B cell (primary cell): ENCODE measurements around the gene C6orf47. TPM values are rescaled to one million over a fixed set of nuclear protein-coding genes. Genes with fewer than 3 reads are reported as not detected.

Source experiments
- ATAC-seq: fragments of 200-7000 bp; cut with Tn5 transposase; one replicate; pipeline ENCODE4 v1.10.0; 2021; ENCODE audit warnings: low read depth, mild to moderate bottlenecking, moderate number of reproducible peaks, moderate library complexity
- CTCF ChIA-PET: fragments of 350-600 bp; sonication (Branson Sonifier 250); formaldehyde crosslinking; loops from one replicate; lab custom pipeline; 2021; ENCODE audit warnings: antibody characterized with exemption, inconsistent platforms; lab: Charles Lee
- POLR2A ChIA-PET: fragments of 350-600 bp; sonication (Branson Sonifier 250); formaldehyde crosslinking; loops from one replicate; lab custom pipeline; 2021; ENCODE audit warnings: antibody characterized with exemption; lab: Charles Lee
- DNase-seq: peaks from one replicate; pipeline ENCODE4 v3.0.0; 2013
- H2AFZ ChIP-seq: 2 replicates; pipeline ENCODE4 v1.6.1; 2012; ENCODE audit warnings: mild to moderate bottlenecking, low read depth, low read length; ENCODE audit not compliant: insufficient read depth, poor library complexity, severe bottlenecking
- H3K27ac ChIP-seq, 2 donors: 1 replicate in 1 of 2; 2 replicates in 1 of 2; pipeline ENCODE4 v1.5.1; 2012 to 2013; ENCODE audit warnings: low read length in 2 of 2, mild to moderate bottlenecking in 2 of 2, moderate library complexity in 1 of 2
- H3K27me3 ChIP-seq, 4 experiments: fragments of 200-600 bp in 1 of 4; sonication (generic) in 1 of 4; replicated peaks in 1 of 4; 1 replicate in 2 of 4; 2 replicates in 2 of 4; pipeline versions ENCODE4 v1.6.1 to v1.7.0; 2013 to 2016; ENCODE audit warnings: low read length in 3 of 4, mild to moderate bottlenecking in 2 of 4, mixed read lengths in 1 of 4, moderate library complexity in 1 of 4; ENCODE audit not compliant: insufficient read depth in 4 of 4, control insufficient read depth in 3 of 4; ENCODE audit errors: control extremely low read depth in 1 of 4
- H3K36me3 ChIP-seq, 2 experiments: replicated peaks in 1 of 2; 1 replicate in 1 of 2; 2 replicates in 1 of 2; pipeline versions ENCODE4 v1.6.1 to v1.7.1; 2013; ENCODE audit warnings: low read length in 1 of 2; ENCODE audit not compliant: insufficient read depth in 2 of 2, control insufficient read depth in 1 of 2; ENCODE audit errors: control extremely low read depth in 1 of 2, extremely low read depth in 1 of 2
- H3K4me1 ChIP-seq, 2 donors: fragments of 200-600 bp in 1 of 2; sonication (generic) in 1 of 2; 1 replicate in 1 of 2; 2 replicates in 1 of 2; pipeline versions ENCODE4 v1.5.1 to v1.6.1; 2013 to 2017; ENCODE audit warnings: low read length in 2 of 2; ENCODE audit not compliant: control insufficient read depth in 2 of 2, insufficient read depth in 2 of 2
- H3K4me2 ChIP-seq: replicated peaks from 2 replicates; pipeline ENCODE3; 2012; ENCODE audit warnings: mild to moderate bottlenecking, low read depth, low read length; ENCODE audit not compliant: poor library complexity, severe bottlenecking
- H3K4me3 ChIP-seq, 5 experiments: fragments of 200-600 bp in 1 of 5; sonication (generic) in 1 of 5; 1 replicate in 3 of 5; 2 replicates in 2 of 5; pipeline versions ENCODE4 v1.5.1 to v1.7.0; 2011 to 2016; ENCODE audit warnings: low read length in 4 of 5, mild to moderate bottlenecking in 4 of 5, low read depth in 2 of 5, control low read depth in 1 of 5, moderate library complexity in 1 of 5; ENCODE audit not compliant: insufficient read depth in 1 of 5; ENCODE audit errors: control extremely low read depth in 1 of 5, extremely low read depth in 1 of 5
- H3K79me2 ChIP-seq: fragments of 200-600 bp; sonication (generic); one replicate; pipeline ENCODE4 v1.6.0; 2016; ENCODE audit warnings: low read length; ENCODE audit not compliant: control insufficient read depth, insufficient read depth
- H3K9ac ChIP-seq: fragments of 200-600 bp; sonication (generic); 2 replicates; pipeline ENCODE4 v1.6.1; 2017; ENCODE audit warnings: mild to moderate bottlenecking, low read length, moderate library complexity
- H3K9me3 ChIP-seq, 3 donors: one replicate each; pipeline versions ENCODE4 v1.6.1 to v1.7.1; 2013; ENCODE audit warnings: low read length in 2 of 3; ENCODE audit not compliant: control insufficient read depth in 2 of 3, insufficient read depth in 1 of 3; ENCODE audit errors: control extremely low read depth in 1 of 3
- H4K20me1 ChIP-seq: 2 replicates; pipeline ENCODE4 v1.6.0; 2012; ENCODE audit warnings: mild to moderate bottlenecking, low read length; ENCODE audit not compliant: insufficient read depth, control insufficient read depth, poor library complexity, severe bottlenecking
- H3K27ac Mint-ChIP-seq: one replicate; pipeline ENCODE4 v1.8.0; 2021; ENCODE audit warnings: mixed read lengths
- H3K27me3 Mint-ChIP-seq: one replicate; pipeline ENCODE4 v1.8.0; 2021; ENCODE audit warnings: mixed read lengths
- H3K4me1 Mint-ChIP-seq: one replicate; pipeline ENCODE4 v1.8.0; 2021; ENCODE audit warnings: mixed read lengths
- H3K4me3 Mint-ChIP-seq: one replicate; pipeline ENCODE4 v1.8.0; 2021; ENCODE audit warnings: mixed read lengths
- H3K9me3 Mint-ChIP-seq: one replicate; pipeline ENCODE4 v1.8.0; 2022; ENCODE audit warnings: mixed read lengths; ENCODE audit not compliant: insufficient read depth
- CTCF ChIP-seq: fragments of 200-600 bp; IDR thresholded peaks from one replicate; pipeline ENCODE4 v1.8.0; 2022; ENCODE audit warnings: antibody characterized with exemption, mild to moderate bottlenecking
- EZH2 ChIP-seq: IDR thresholded peaks from 2 replicates; pipeline ENCODE4 v1.6.1; 2012; ENCODE audit warnings: borderline replicate concordance, low read depth, mild to moderate bottlenecking, moderate library complexity, low read length; ENCODE audit not compliant: insufficient read depth, poor library complexity, severe bottlenecking
- WGBS: methylation state at CpG from one replicate; pipeline ENCODE4 v1.1.5; 2013; ENCODE audit warnings: missing lambda C conversion rate; ENCODE audit not compliant: insufficient coverage; 5-methylcytosine and 5-hydroxymethylcytosine counted together
- intact Hi-C: fragments of 100-400 bp; cut with micrococcal nuclease; formaldehyde crosslinking; loops from one replicate; pipeline ENCODE4 v1.10.0; 2022
- polyA plus RNA-seq: library from polyadenylated mRNA; depleted of rRNA; stranded (reverse); fragments of >200 nt; gene quantifications from 2 replicates; pipeline ENCODE4 v1.2.3, GENCODE V29; 2012
- total RNA-seq, 2 donors: library from RNA; stranded (reverse); fragments of 120-200 nt in 1 of 2; gene quantifications; 1 replicate in 1 of 2; 2 replicates in 1 of 2; pipeline versions ENCODE4 v1.2.3 to v1.2.4, GENCODE V29; 2013 to 2022

The C6orf47 gene
- total and polyA plus RNA-seq, 2 donors (not counting 1 experiment from before 2014, with no cell fraction given), result 7.6 to 34.0 TPM

DNA sequence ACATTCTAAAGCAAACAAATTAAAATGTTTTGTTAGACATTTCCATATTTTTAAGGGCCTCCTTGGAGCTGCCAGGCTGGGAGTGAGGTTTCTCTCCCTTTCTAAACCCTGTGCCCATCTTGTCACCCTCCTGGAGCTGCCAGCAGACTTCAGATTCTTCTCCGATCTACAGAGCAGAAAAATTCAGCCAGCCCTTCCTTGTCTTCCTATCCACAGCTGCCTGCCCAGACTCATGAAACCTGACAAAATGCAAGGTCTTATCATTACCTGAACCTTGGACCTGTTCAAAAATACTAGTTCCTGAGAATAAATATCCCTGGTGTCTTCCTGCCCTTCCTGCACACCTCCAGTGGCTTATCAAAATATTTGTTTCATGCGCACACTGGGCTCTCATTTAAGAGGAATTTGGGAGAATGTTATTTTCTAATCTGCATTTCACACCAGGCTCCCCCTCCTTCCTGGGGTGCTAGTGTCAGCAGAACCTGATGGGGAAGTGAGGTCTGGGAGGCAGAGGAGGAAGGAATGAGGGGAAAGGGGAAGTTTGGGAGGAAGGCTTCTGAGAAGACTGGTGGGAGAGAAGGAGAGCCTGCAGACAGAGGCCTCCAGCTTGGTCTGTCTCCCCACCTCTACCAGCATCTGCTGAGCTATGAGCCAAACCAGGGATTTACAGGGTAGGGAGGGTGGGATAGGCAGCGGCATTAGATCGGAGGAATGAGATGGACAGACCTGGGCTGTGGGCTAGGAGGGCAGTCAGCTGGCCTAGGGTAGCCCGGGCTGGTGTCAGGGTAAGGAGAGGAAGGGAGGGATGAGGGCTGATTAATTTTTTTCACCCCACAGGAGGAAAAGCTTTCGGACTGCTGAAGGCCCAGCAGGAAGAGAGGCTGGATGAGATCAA, 45.6 kb downstream of the C6orf47 start, which contains the start of gene AIF1:
Gene AIF1 (plus strand): TSS at position 551 of the 895 bp plus-strand sequence. CDS start 96 bp downstream, at position 647.
- Histone ChIP-seq H3K79me2 (no peaks in the 10 kb centered on the region), H3K36me3 (no peaks in the 10 kb centered on the region), H4K20me1 (no peaks in the 10 kb centered on the region), H3K9ac (no peak within 1 kb of the TSS), H2AFZ (peak within 1 kb of the TSS; percentile 70), H3K9me3 (peaks cover 0 to 6% (median 0%) of the 10 kb centered on the region in 3 donors), H3K27me3 (no peaks in the 10 kb centered on the region), H3K4me1 (peaks cover 27 to 34% of the 10 kb centered on the region in 2 donors), H3K27ac (peak within 1 kb of the TSS; percentile 26 to 68), H3K4me2 (peak within 1 kb of the TSS; percentile 61), H3K4me3 (peak within 1 kb of the TSS in 2 of 5 experiments; percentile 8 to 19)
- H3K27me3 Mint-ChIP-seq, result no peaks in the 10 kb centered on the region
- POLR2A ChIA-PET, result interaction anchor here (0.5 to 0.6 kb wide), 2 partner anchors 23 to 49 kb away, joined by 6 to 7 read pairs; no protein-coding TSS in a partner anchor
- WGBS, result 24% methylated on average over 3 of the region's 6 CpGs
- no peaks in the 10 kb centered on the region for H3K9me3 Mint-ChIP-seq
- peak; percentile 43 for DNase-seq
- TF ChIP-seq CTCF (no peak), EZH2 (no peak)
- intact Hi-C loops, result no loop called here
- peak within 1 kb of the TSS; percentile 89 for H3K27ac Mint-ChIP-seq
- H3K4me3 Mint-ChIP-seq, result peak within 1 kb of the TSS; percentile 70
- CTCF ChIA-PET, result interaction anchor here (0.6 to 5.6 kb wide), 7 partner anchors 17 to 131 kb away, joined by 3 to 44 read pairs (median 3); no protein-coding TSS in a partner anchor
- ATAC-seq, result peak; percentile 47
- H3K4me1 Mint-ChIP-seq, result peaks cover 37% of the 10 kb centered on the region
